Heart left ventricle (tissue), 13 donors: ENCODE results near the gene FZD8.

Experiments used
- POLR2A ChIP-seq, 2 donors: fragments of 450-650 bp; IDR thresholded peaks; one replicate each; pipeline ENCODE4 v1.6.1; 2017; ENCODE audit warnings: antibody characterized with exemption in 2 of 2, mild to moderate bottlenecking in 2 of 2, moderate library complexity in 2 of 2
- TF ChIP-seq, protein P1 (sequence below), 12 donors: fragments of 200-600 bp; sonication (generic) in 4 of 12; IDR thresholded peaks; one replicate each; pipeline versions ENCODE4 v1.5.0 to v1.8.0; 2018 to 2022; ENCODE audit warnings: antibody characterized with exemption in 12 of 12, mild to moderate bottlenecking in 5 of 12
- donor health status: ischemic (EF 13 %, LVEDD 7.1; RV severe dilation, severe dysfunction).
- donor health status: DM: no; HTN: yes; CAD: no.
- donor health status: DM: no; HTN: no; CAD: no.
- donor health status: ischemic (EF 25% LVEDD 6.9; RV normal size, moderate dysfunction).
- donor health status: ischemic (EF 25% LVEDD 5.7; RV mildly dilated, moderate dysfunction).
- donor health status: ischemic (EF 35%, LVEDD 5.7; RV mildly dilated, moderate dysfunction).
- donor health status: nonischemic (EF 11% LVEDD 7.7; RV severe dilation, severe dysfunction).
- donor health status: DM: yes; HTN: yes; CAD: no.
- donor health status: PGD.
- donor health status: ischemic (EF 29% LVEDD 5.4; RV normal size, mild dysfunction).
- donor health status: nonischemic (EF 23%, LVEDD 6.1; RV moderate dilation, normal function).

DNA sequence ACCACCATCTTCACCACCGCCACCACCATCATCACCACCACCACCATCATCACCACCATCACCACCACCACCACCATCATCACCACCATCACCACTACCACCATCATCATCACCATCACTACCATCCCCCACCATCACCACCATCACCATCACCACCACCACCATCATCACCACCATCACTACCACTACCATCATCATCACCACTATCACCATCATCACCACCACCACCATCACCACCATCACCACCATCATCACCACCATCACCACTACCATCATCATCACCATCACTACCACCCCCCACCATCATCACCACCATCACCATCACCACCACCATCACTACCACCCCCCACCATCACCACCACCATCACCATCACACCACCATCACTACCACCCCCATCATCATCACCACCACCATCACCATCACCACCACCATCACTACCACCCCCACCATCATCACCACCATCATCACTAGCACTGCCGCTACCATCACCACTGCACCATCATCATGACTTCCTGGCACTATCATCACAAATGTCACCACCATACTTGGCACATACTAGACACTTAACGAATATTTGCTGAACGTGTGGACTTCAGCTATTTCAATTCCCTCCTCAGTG is 25.3 kb upstream of the FZD8 start:
- TF ChIP-seq, protein P1, sequence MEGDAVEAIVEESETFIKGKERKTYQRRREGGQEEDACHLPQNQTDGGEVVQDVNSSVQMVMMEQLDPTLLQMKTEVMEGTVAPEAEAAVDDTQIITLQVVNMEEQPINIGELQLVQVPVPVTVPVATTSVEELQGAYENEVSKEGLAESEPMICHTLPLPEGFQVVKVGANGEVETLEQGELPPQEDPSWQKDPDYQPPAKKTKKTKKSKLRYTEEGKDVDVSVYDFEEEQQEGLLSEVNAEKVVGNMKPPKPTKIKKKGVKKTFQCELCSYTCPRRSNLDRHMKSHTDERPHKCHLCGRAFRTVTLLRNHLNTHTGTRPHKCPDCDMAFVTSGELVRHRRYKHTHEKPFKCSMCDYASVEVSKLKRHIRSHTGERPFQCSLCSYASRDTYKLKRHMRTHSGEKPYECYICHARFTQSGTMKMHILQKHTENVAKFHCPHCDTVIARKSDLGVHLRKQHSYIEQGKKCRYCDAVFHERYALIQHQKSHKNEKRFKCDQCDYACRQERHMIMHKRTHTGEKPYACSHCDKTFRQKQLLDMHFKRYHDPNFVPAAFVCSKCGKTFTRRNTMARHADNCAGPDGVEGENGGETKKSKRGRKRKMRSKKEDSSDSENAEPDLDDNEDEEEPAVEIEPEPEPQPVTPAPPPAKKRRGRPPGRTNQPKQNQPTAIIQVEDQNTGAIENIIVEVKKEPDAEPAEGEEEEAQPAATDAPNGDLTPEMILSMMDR (IDR thresholded peaks at IDR 0.05), result no peak
- no peak for TF ChIP-seq POLR2A (IDR thresholded peaks at IDR 0.05)
